ENCODE data around the gene COG8. TPM values are rescaled to one million over a fixed set of nuclear protein-coding genes. Genes with fewer than 3 reads are reported as not detected.

The COG8 gene
- total and polyA plus RNA-seq, 7 donors: 9.6 to 57.6 (median 32.2) TPM

DNA sequence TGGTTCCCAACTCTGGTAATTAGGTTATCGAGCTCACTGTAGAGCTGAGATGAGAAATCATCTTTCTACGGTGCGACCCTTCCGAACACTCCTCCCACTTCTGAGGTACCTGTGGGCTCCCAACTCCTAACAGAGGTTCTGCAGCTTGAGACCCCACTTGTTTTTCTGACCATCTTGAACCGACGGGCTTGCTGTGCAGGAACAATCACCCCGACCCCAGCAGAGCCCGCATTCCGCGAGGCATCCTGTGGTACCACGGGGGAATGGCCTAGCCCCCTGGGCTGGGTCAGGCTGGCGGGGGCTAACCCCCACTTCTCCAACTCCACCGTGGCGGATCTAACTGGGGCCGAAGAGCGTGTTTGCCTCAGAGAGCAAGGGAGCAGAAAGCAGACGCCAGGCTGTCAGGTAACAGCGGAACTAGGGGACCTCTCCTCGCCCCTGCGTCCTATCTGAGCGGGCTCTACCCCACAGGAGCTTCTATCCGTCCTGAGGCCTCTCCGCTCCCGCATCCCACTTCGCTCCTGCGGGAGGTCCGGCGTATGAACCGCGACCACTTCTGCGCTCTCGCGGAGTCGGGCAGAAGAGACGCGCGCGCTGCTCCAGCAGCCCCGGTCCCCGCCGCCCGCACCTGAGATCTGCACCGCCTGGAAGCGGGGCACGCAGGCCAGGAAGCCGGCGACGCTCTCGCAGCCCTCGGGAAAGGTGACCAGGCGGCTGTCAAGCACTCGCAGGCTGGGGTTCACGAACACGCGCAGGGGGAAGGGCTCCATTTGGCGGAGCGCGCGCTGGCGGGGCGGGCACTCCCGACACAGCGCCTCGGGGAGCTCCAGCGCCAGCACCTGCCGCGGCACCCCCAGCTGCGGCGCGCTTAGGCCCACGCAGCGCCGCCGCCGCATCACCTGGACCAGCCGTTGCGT, 9.7 kb downstream of the COG8 start:
- Histone ChIP-seq H3K36me3 (peaks cover 5 to 53% (median 29%) of the 10 kb centered on the region in 4 donors), H3K27me3 (no peaks in the 10 kb centered on the region), H3K9me3 (no peaks in the 10 kb centered on the region), H3K27ac (peak overlapping the region; percentile 82 to 97 (median 91)), H3K4me3 (peak overlapping the region; percentile 67 to 97 (median 88)), H3K4me1 (peaks cover 0 to 55% (median 51%) of the 10 kb centered on the region in 4 donors)
- intact Hi-C loops (cut with DNase I): loop anchor here (2.0 kb wide), 2 partner anchors 19 to 55 kb away; partner anchors contain the start of gene VPS4A
- 4 to 8% methylated on average over 77 of the region's 77 CpGs for whole genome bisulfite sequencing, 2 donors
- no peak for TF ChIP-seq EP300 (IDR thresholded peaks at IDR 0.05)
- TF ChIP-seq, protein P1, sequence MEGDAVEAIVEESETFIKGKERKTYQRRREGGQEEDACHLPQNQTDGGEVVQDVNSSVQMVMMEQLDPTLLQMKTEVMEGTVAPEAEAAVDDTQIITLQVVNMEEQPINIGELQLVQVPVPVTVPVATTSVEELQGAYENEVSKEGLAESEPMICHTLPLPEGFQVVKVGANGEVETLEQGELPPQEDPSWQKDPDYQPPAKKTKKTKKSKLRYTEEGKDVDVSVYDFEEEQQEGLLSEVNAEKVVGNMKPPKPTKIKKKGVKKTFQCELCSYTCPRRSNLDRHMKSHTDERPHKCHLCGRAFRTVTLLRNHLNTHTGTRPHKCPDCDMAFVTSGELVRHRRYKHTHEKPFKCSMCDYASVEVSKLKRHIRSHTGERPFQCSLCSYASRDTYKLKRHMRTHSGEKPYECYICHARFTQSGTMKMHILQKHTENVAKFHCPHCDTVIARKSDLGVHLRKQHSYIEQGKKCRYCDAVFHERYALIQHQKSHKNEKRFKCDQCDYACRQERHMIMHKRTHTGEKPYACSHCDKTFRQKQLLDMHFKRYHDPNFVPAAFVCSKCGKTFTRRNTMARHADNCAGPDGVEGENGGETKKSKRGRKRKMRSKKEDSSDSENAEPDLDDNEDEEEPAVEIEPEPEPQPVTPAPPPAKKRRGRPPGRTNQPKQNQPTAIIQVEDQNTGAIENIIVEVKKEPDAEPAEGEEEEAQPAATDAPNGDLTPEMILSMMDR (IDR thresholded peaks at IDR 0.05): no peak
- peak in 2 of 4 donors; percentile 31 to 50 for TF ChIP-seq POLR2AphosphoS5 (IDR thresholded peaks at IDR 0.05)
- DNase-seq: peak; percentile 68

DNA sequence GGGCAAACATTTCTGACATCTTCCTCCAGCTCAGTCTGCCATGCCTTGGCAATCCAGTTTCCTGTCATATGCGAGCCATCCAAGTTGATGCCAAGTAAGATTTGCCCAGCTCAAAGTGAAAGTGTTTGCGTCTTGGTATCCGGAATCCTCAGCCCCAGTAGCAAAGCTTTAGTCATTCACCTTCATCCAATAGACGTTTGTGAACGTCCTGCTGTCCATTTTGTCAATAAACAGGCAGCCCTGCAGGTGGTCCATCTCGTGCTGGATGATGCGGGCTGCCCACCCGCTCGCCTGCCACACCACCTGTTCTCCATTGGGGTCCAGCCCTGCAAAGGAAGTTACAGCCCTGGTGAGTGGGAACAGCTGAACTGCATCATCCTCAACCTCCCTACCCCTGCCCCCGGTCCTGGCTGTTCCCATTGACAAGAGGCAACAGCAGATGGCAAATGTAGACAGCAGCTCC, 10.5 kb downstream of the COG8 start:
- peaks cover 0 to 60% (median 51%) of the 10 kb centered on the region in 4 donors for H3K4me1 ChIP-seq
- no peak overlapping the region for H3K27ac ChIP-seq
- TF ChIP-seq POLR2AphosphoS5 (IDR thresholded peaks at IDR 0.05) (no peak), POLR2A (IDR thresholded peaks at IDR 0.05) (no peak), EP300 (IDR thresholded peaks at IDR 0.05) (no peak)
- TF ChIP-seq, protein P1 (IDR thresholded peaks at IDR 0.05): no peak
- intact Hi-C loops (cut with DNase I): no loop called here
- no peaks in the 10 kb centered on the region for H3K27me3 ChIP-seq
- peaks cover 0 to 53% (median 24%) of the 10 kb centered on the region in 4 donors for H3K36me3 ChIP-seq
- DNase-seq: peak; percentile 39
- H3K9me3 ChIP-seq: no peaks in the 10 kb centered on the region
- peak overlapping the region in 2 of 4 donors; percentile 85 to 90 for H3K4me3 ChIP-seq
- WGBS, 2 donors: 39 to 63% methylated on average over 10 of the region's 10 CpGs

DNA sequence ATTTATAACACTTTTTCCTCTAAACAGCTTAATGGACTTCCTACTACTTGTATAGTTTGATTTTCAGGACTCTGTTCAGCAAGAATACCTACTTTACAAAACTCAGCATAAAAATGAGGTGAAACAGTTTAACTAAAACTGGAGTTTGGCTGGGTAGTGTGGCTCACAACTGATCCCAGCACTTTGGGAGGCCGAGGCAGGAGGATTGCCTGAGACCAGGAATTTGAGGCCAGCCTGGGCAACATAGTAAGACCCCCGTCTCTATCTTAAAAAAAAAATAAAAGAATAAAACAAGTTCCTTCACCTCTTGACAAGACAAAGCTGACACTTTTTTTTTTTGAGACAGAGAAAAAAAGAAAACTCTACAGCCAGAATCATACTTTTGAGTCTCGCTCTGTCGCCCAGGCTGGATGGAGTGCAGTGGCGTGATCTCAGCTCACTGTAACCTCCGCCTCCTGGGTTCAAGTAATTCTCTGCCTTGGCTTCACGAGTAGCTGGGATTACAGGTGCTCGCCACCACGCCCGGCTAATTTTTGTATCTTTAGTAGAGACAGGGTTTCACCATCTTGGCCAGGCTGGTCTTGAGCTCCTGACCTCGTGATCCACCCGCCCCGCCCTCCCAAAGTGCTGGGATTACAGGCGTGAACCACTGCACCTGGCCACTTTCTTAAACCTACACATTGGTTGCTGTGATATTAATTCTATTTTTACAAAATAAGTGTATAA, 11.6 kb downstream of the COG8 start:
- H3K9me3 ChIP-seq: no peaks in the 10 kb centered on the region
- peaks cover 5 to 53% (median 25%) of the 10 kb centered on the region in 4 donors for H3K36me3 ChIP-seq
- H3K4me1 ChIP-seq: peaks cover 0 to 60% (median 51%) of the 10 kb centered on the region in 4 donors
- peak; percentile 28 for DNase-seq
- TF ChIP-seq EP300 (IDR thresholded peaks at IDR 0.05): no peak
- TF ChIP-seq POLR2AphosphoS5 (IDR thresholded peaks at IDR 0.05): no peak
- TF ChIP-seq, protein P1 (IDR thresholded peaks at IDR 0.05): no peak
- no peak for TF ChIP-seq POLR2A (IDR thresholded peaks at IDR 0.05)
- no peak overlapping the region for H3K4me3 ChIP-seq
- peak overlapping the region in 1 of 4 donors; percentile 0 for H3K27ac ChIP-seq
- no peaks in the 10 kb centered on the region for H3K27me3 ChIP-seq
- intact Hi-C loops (cut with DNase I): no loop called here
- 69 to 88% methylated on average over 14 of the region's 14 CpGs for WGBS, 2 donors

DNA sequence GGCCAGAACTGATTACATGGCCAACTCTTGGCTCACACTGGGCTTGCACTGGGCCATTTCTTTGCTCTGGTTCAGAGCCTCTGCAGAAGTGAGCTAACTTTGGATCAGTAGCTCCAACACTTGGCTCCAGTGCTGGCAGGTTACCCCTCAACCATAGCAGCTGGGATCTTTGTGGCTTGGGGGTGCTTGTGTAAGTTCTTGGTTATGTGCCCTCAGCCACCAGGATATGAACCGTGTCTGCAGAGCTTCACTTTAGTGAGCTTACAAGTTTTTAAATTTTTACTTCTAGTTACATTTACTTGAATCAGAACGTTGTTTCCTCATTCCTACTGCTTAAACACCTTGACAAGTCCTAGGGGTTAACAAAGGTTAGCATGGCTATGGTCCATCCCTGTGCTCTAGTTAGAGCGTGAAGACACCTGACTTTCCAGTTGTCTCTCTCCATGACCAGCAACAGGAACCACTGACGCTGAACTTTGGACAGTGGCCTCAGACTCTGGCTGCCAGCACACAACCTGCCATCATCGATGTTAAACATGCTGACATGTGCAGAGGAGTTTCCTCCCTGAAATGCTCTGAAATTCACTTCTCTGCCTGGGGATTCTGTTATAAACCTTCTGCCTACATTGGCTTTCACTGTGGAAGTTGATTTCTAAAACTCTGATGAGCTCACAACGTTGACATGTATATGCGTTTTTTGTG, 13.0 kb downstream of the COG8 start:
- H3K4me1 ChIP-seq: peaks cover 0 to 53% (median 46%) of the 10 kb centered on the region in 4 donors
- H3K27ac ChIP-seq: no peak overlapping the region
- peaks cover 19 to 55% (median 35%) of the 10 kb centered on the region in 4 donors for H3K36me3 ChIP-seq
- H3K27me3 ChIP-seq: no peaks in the 10 kb centered on the region
- WGBS, 2 donors: 19 to 58% methylated on average over 7 of the region's 7 CpGs
- DNase-seq: no peak
- no peaks in the 10 kb centered on the region for H3K9me3 ChIP-seq
- no peak overlapping the region for H3K4me3 ChIP-seq
- intact Hi-C loops (cut with DNase I): no loop called here
- TF ChIP-seq, protein P1 (IDR thresholded peaks at IDR 0.05): no peak
- TF ChIP-seq POLR2AphosphoS5 (IDR thresholded peaks at IDR 0.05): peak in 1 of 4 donors; percentile 14
